Choroid plexus epithelial cell (primary cell): Measurements from ENCODE around the gene SLC11A1.

Experiments used
- DNase-seq: peaks from one replicate; pipeline ENCODE4 v3.0.0-alpha.2; 2010; ENCODE audit warnings: low read depth
- H3K4me3 ChIP-seq: 2 replicates; pipeline ENCODE4 v1.5.1; 2011; ENCODE audit warnings: low read depth, mild to moderate bottlenecking, control low read depth, low read length, moderate library complexity
- TF ChIP-seq, protein P1 (sequence below): conservative IDR thresholded peaks from 2 replicates; pipeline ENCODE4 v1.5.1; 2011; ENCODE audit warnings: low read depth, mild to moderate bottlenecking, control low read depth, inconsistent platforms, low read length, moderate library complexity

Gene SLC11A1, protein sequence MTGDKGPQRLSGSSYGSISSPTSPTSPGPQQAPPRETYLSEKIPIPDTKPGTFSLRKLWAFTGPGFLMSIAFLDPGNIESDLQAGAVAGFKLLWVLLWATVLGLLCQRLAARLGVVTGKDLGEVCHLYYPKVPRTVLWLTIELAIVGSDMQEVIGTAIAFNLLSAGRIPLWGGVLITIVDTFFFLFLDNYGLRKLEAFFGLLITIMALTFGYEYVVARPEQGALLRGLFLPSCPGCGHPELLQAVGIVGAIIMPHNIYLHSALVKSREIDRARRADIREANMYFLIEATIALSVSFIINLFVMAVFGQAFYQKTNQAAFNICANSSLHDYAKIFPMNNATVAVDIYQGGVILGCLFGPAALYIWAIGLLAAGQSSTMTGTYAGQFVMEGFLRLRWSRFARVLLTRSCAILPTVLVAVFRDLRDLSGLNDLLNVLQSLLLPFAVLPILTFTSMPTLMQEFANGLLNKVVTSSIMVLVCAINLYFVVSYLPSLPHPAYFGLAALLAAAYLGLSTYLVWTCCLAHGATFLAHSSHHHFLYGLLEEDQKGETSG

DNA sequence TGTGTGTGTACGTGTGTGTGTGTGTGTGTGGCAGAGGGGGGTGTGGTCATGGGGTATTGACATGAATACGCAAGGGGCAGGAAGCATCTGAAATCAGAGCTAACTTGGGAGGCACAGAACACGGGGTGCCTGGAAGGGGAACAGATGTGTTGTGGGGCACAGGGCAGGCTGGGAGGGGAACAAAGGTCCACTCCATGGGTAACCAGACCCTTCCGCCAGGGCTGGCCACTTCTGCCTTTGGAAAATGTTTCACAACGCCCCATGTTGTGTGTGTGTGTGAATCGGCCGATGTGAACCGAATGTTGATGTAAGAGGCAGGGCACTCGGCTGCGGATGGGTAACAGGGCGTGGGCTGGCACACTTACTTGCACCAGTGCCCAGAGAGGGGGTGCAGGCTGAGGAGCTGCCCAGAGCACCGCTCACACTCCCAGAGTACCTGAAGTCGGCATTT, at the start of gene SLC11A1:
TSS of gene SLC11A1 (plus strand) at position 358 of the 451 bp plus-strand sequence. CDS start 96 bp downstream, outside the sequence.
- TF ChIP-seq, protein P1, sequence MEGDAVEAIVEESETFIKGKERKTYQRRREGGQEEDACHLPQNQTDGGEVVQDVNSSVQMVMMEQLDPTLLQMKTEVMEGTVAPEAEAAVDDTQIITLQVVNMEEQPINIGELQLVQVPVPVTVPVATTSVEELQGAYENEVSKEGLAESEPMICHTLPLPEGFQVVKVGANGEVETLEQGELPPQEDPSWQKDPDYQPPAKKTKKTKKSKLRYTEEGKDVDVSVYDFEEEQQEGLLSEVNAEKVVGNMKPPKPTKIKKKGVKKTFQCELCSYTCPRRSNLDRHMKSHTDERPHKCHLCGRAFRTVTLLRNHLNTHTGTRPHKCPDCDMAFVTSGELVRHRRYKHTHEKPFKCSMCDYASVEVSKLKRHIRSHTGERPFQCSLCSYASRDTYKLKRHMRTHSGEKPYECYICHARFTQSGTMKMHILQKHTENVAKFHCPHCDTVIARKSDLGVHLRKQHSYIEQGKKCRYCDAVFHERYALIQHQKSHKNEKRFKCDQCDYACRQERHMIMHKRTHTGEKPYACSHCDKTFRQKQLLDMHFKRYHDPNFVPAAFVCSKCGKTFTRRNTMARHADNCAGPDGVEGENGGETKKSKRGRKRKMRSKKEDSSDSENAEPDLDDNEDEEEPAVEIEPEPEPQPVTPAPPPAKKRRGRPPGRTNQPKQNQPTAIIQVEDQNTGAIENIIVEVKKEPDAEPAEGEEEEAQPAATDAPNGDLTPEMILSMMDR: no peak
- H3K4me3 ChIP-seq: no peak within 1 kb of the TSS
- DNase-seq: no peak

DNA sequence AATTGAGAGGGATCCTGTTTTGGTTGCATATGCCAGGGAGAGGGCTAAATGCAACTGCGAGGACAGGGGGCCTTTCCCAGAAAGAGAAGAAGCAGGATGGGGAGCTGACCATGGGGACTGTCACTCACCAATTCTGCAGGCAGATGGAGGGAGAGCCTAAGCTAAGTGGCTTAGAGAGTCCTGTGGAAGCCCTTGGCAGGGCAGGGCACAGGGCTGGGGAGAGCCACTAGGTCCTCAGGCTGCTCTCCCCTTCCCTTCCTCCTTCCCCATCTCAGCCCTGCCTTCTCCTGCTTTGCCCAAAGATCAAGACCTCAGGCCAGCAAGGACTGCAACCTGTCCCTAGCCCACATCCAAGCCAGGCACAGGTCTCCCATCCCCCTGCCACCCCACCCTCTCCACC, 49.8 kb upstream of the SLC11A1 start:
- H3K4me3 ChIP-seq: no peak overlapping the region
- DNase-seq: no peak
- TF ChIP-seq, protein P1: no peak

DNA sequence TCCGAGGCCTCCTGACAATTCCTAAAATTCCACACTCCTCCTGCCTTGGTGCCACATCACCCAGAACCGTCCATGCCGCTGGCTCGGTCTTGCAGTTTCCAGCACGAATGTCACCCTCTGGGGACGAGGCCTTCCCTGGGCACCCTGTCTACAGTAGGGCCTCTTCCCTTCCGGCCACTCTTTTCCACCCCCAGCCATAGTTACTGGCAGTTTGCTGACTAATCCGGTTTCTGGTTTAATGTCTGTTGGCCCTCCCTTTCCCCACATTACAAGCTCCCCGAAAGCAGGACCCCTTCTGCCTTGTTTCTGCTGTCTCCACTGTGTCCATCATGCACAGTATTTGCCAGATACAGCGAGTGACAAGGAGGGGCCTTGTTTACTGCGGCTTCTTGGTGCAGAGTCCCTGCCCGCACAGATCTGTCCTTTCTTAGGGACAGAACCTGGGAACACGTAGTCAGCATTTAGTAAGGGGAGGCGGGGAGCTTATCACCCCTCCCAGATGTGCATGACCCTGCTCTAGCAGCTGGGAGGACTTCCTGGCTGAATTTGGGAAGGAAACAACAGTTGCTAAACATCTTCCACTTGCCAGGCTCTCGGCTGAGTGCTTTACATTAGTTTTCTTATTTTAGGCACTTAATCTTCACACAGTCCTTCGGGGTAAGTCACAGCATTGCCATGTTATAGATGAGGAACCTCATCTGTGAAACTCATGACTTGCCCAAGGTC, 49.0 kb upstream of the SLC11A1 start:
- no peak for DNase-seq
- TF ChIP-seq, protein P1: no peak
- H3K4me3 ChIP-seq: no peak overlapping the region

DNA sequence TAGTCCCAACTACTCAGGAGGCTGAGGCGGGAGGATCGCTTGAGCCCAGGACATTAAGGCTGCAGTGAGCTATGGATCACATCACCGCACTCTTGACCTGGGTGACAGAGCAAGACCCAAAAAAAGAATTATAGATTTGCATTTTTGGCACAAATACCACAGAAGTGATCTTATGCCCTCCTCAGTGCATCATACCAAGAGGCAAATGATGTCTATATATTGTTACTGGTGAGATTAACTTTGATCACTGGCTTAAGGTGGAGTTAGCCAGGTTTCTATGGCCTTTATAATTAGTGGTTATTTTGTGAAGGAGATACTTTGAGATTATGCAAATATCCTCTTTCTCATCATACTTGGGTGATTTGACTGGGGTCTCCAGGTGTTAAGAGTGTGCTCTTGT, 47.5 kb upstream of the SLC11A1 start:
- TF ChIP-seq, protein P1: no peak
- no peak for DNase-seq

DNA sequence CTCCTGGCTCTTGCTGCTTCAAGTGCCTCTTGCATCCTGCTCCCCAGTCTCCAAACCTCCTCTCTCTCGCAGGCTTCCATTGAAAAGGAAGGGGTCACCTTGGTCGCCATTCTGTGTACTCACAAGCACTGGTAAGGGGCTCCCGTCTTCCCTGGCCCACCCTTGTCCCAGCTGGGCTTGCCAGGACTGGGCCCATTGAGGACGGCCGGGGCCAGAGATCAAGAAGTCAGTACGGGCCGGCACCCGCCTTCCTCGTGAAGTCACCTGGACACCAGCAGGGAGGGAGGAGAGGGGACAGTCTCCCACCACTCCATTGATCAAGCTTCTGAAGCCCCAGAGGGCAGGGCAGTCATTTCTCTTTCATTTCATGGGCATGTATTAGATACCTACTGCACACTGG, 41.4 kb upstream of the SLC11A1 start:
- no peak for DNase-seq
- TF ChIP-seq, protein P1: no peak
- H3K4me3 ChIP-seq: no peak overlapping the region

More for the DNA sequence above, 47.5 kb upstream of the SLC11A1 start:
- H3K4me3 ChIP-seq: no peak overlapping the region

DNA sequence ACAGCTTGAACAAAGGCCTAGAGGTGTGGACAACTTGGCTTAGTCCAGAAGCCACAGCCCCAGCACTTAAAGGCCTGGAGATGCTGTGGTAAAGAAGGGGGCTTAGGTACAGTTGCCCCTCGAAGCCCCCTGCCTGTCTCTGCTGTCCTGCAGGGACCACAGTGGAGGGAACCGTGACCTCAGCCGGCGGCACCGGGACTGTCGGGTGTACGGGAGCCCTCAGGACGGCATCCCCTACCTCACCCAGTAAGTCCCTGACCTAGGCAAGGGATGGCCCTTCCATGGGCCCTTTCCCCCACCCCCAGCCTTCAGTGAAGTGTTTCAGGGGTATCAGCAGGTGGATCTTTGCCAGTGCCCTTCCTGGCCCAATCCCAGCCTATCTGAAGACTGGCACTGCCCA, 40.7 kb upstream of the SLC11A1 start:
- no peak overlapping the region for H3K4me3 ChIP-seq
- no peak for DNase-seq
- TF ChIP-seq, protein P1: no peak
